ENCODE results near the gene PAQR4.
A peak's percentile ranks its signal among the peaks of the same experiment; 100 is the strongest.
"Not testable (repeated sequence)": the region's sequence is repeated elsewhere in the genome, so short reads cannot be mapped to it uniquely, and the experiment has no call there.

PAQR4 gene

DNA sequence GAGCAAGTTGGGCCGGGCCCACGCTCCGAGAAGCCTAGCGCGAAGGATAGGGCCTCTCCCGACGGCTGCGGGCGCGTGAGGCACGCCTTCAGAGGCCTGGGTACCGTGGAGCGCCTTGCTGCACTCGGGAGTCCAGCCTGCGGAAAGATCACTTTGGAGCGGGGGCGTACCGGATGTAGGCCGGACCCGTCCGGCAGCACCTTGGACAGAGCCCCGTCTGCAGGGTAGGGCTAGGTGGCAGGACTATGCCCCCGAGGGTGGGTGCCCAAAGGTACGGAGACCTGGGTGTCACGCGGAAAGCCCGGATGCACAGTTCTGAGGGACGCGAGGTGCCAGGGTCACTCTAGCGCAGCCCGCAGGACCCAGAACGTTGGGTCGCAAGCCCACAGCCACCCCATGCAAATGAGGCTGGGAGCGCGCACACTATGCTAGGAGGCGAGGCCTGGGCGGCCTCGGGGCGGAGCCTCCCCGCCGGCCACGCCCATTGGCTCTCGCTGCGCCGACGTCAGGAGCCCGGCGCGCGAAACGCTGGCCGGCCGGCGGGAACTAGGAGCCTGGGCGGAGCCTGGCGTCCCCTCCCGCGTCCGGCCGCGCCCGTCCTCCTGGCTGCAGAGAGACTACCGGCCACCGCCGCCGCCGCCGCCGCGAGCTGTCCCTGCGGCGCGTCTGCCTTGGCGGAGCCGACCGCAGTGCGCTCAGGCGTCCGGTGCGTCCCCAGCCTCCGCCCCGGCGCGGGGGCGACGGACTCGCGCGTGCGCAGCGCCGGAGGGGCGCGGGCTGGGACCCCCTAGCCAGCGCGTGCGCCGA is at the start of gene PAQR4:
TSS of gene PAQR4 (plus strand) at position 611 of the 807 bp plus-strand sequence. CDS start 327 bp downstream, outside the sequence.
- in situ Hi-C loops (cut with HindIII; ENCODE audit: low pct_ligation_motif_present, low pct_unique_long_range_greater_than_20kb, low sequenced_read_pairs), result no loop called here
- DNase-seq, result peak; percentile 95

DNA sequence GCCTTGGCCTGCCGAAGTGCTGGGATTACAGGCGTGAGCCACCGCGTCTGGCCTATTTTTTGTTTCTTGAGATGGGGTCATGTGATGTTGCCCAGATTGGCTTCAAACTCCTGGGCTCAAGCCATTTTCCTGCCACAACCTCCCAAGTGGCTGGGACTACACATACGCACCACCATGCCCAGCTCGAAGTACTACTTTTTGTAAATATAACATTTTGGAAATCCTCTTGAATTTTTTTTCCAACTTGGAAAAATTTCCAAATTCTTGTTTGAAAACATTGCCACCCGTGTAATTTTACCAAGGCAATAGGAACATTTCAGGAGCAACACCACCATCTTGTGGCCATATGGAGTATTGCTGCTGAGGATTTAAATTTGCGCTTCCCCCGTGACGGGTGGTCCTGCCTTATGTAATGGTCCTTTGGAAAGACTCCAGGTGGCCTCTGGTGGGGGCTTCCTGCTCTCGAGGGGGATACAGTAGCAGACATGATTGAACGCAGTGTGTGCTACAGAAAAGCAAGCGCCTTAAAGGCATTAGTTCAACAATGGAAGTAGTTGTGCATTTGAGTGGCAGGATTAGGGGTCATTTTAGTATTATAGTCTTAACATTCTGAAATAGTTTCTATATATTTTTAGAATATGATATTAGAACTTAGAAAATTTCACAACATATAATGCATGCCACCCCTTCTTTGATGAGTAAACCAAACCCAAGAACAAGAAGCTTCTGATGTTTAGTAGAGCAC is 49.5 kb upstream of the PAQR4 start:
- DNase-seq, result peak; percentile 74
- in situ Hi-C loops (cut with HindIII; ENCODE audit: low pct_ligation_motif_present, low pct_unique_long_range_greater_than_20kb, low sequenced_read_pairs), result no loop called here

DNA sequence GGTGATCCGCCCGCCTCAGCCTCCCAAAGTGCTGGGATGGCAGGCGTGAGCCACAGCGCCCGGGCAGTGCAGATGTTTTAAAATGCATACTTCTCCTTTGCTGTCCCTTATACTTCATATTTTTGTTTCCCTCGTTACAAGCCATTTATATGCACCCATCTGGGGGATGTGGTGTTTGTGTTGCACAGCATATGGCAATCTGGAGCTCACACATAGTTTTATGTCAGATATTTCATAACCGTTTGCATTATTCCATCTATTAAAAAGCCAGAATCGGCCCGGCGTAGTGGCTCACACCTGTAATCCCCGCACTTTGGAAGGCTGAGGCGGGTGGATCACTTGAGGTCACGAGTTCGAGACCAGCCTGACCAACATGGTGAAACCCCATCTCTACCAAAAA is 45.7 kb upstream of the PAQR4 start:
- in situ Hi-C loops (cut with HindIII; ENCODE audit: low pct_ligation_motif_present, low pct_unique_long_range_greater_than_20kb, low sequenced_read_pairs), result no loop called here
- DNase-seq, result no peak

DNA sequence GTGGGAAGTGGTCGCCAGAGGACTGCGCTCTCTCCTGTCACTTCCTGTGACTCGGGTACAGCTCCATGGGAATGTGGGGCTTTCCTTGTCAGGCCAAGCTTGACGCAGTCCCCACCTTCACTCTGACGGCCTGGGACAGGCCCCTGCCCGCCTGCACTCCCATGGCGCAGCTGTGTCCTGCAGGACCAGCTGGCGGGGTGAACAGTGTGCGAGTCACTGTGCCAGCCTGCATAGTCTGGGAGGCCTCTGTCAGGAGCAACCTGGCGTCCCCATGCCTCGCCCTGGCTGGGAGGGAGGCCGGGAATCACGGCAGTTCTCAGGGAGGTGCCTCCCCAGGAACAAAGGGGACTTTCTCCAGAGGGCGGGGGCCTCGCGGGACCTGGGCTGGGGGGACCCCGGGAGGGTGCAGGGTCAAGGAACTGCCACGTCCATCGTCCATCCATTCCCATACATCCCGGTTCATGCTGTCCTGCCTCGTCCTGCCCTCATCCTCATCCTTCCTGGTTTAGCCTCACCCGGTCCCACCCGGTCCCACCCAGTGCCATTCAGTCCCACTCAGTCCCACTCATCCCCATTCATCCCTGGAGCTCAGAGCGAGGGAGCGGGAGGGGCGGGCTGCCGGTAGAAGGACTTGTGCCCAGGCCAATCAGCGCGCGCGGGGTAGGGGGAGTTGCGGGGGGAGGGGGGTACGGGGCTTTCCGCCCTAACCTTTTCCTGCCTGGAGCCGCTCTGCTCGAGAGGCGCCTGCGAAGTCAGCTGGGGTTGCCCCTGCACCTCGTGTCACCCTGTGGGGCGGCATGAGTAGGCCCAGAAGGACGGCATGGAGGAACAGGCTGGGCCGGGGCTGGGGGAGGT is 44.0 kb upstream of the PAQR4 start:
- in situ Hi-C loops (cut with HindIII; ENCODE audit: low pct_ligation_motif_present, low pct_unique_long_range_greater_than_20kb, low sequenced_read_pairs), result no loop called here
- no peak for DNase-seq

DNA sequence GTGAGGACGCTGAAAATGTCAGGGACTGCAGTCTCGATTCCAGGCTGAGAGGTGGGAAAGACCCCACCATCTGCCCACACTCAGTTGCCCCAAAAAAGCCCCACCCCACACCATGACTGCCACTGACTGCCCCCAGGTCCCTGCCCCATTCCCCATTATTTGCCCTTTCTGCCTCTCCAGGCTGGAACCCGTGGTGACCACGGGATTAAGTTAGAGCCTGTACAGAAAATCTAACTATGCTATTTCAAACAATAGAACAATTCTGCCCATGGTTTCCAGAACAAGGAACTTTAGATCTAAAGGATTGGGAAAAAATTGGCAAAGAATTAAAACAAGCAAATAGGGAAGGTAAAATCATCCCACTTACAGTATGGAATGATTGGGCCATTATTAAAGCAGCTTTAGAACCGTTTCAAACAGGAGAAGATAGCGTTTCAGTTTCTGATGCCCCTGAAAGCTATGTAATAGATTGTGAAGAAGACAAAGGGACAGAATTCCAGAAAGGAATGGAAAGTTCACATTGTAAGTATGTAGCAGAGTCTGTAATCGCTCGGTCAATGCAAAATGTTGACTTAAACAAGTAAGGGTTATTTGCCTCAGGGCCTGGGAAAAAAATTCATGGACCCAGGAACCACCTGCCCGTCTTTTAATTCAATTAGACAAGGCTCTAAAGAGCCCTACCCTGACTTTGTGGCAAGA is 43.0 kb upstream of the PAQR4 start:
- in situ Hi-C loops (cut with HindIII; ENCODE audit: low pct_ligation_motif_present, low pct_unique_long_range_greater_than_20kb, low sequenced_read_pairs), result no loop called here
- no peak for DNase-seq

DNA sequence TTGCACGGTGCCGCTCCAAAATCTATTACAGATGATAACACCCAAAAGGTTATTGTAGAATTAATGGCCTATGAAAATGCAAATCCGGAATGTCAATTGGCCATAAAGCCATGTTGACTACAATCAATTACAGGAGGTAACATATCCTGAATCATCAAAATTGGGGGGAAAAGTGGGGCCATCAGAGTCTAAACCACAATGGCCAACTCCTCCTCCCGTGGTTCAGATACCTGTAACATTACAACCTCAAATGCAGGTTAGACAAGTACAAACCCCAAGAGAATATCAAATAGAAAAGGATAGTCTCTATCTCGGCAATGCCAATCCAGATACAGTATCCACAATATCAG is 42.5 kb upstream of the PAQR4 start:
- in situ Hi-C loops (cut with HindIII; ENCODE audit: low pct_ligation_motif_present, low pct_unique_long_range_greater_than_20kb, low sequenced_read_pairs), result no loop called here
- DNase-seq, result no peak

DNA sequence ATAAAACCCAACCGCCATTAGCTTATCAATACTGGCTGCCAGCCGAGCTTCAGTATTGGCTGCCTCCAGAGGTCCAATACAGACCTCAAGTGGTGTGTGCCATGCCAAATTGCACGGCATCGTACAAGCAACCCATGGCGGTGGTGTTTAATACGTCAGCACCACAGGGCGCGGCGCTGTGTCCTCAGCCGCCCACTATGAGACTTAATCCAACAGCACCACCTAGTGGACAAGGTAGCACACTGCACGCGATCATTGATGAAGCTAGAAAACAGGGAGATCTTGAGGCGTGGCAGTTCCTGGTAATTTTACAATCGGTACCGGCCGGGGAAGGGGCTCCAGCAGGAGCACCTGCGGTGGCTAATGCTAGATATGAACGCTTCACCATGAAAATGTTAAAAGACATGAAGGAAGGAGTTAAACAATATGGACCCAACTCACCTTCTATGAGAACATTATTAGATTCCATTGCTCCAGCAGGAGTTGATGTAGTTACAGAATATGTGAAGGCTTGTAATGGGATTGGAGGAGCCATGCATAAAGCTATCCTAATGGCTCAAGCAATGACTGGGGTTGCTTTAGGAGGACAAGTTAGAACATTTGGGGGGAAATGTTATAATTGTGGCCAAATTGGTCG is 42.0 kb upstream of the PAQR4 start:
- in situ Hi-C loops (cut with HindIII; ENCODE audit: low pct_ligation_motif_present, low pct_unique_long_range_greater_than_20kb, low sequenced_read_pairs), result no loop called here
- DNase-seq, result peak; percentile 92

DNA sequence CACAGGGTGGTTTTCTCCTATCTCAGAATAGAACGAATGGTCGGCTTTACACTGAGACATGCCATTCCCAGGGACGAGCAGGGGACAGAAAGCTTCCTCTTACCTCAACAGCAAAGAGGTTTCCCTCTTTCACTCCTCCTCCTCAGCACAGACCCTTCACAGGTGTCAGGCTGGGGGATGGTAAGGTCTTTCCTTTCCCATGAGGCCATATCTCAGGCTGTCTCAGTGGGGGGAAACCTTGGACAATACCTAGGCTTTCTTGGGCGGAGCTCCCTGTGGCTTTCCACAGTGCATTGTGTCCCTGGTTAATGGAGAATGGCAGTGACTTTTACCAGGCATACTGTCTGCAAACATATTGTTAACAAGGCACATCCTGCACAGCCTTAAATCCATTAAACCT is 41.0 kb upstream of the PAQR4 start:
- in situ Hi-C loops (cut with HindIII; ENCODE audit: low pct_ligation_motif_present, low pct_unique_long_range_greater_than_20kb, low sequenced_read_pairs); DNase-seq: not testable (repeated sequence)

DNA sequence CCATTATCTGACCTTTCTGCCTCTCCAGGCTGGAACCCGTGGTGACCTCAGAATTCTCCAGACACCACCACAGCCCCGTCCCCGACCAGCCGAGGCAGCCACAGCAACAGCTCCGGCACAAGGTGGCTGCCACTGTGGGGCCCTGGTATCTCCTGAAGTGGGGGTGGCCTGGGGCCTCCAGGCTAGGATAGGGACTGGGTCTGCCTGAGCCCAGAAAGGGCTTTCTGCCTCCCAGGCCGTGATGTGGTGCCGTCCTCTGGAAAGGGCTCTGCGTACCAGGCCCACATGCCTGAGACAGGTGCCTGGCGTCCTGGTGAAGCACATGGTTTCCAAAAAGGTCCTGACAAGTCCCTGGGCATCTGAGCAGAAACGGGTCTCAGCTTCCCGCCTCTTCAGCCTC is 40.4 kb upstream of the PAQR4 start:
- no peak for DNase-seq
- in situ Hi-C loops (cut with HindIII; ENCODE audit: low pct_ligation_motif_present, low pct_unique_long_range_greater_than_20kb, low sequenced_read_pairs), result no loop called here

DNA sequence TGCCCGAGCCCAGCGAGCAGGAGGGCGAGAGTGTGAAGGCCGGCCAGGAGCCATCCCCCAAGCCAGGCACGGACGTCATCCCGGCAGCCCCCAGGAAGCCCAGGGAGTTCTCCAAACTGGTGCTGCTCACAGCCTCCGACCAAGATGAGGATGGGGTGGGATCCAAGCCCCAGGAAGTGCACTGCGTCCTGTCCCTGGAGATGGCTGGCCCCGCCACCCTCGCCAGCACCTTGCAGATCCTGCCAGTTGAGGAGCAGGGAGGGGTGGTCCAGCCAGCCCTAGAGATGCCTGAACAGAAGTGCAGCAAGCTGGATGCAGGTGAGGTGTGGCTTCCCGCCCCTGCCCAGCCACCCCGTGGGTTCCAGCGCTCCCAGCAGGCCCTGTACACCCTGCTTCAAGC is 39.5 kb upstream of the PAQR4 start:
- no peak for DNase-seq
- in situ Hi-C loops (cut with HindIII; ENCODE audit: low pct_ligation_motif_present, low pct_unique_long_range_greater_than_20kb, low sequenced_read_pairs), result no loop called here

DNA sequence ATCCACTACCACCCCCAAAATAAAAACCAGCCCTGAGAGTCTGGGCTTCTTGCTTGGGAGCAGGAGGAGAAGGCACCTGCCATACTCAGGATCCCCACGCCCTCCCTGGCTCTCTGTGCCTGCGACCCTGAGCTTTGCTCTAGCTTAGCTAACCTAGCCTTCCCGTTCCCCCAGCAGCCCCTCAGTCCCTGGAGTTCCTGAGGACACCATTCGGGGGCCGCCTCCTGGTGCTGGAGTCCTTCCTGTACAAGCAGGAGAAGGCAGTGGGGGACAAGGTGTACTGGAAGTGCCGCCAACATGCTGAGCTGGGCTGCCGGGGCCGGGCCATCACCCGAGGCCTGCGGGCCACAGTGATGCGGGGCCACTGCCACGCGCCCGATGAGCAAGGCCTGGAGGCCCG is 38.9 kb upstream of the PAQR4 start:
- in situ Hi-C loops (cut with HindIII; ENCODE audit: low pct_ligation_motif_present, low pct_unique_long_range_greater_than_20kb, low sequenced_read_pairs), result no loop called here
- no peak for DNase-seq

DNA sequence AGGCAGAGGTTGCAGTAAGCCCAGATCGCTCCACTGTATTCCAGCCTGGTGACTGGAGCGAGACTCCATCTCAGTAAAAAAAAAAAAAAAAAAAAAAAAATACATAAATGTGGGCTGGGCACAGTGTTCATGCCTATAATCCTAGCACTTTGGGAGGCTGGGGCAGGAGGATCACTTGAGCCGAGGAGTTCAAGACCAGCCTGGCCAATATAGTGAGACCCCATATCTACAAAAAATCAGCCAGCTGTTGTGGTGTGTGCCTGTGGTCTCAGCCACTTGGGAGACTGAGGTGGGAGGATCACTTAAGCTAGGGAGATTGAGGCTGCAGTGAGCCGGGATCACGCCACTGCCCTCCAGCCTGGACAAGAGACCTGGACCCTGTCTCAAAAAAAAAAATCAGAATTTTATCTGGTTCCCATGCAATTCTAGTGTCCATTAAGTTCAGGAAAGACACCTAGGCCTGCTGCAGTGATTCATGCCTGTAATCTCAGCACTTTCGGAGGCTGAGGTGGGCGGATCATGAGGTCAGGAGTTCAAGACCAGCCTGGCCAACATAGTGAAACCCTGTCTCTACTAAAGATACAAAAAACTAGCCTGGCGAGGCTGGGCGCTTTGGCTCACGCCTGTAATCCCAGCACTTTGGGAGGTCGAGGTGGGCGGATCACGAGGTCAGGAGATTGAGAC is 37.8 kb upstream of the PAQR4 start:
- in situ Hi-C loops (cut with HindIII; ENCODE audit: low pct_ligation_motif_present, low pct_unique_long_range_greater_than_20kb, low sequenced_read_pairs); DNase-seq: not testable (repeated sequence)

DNA sequence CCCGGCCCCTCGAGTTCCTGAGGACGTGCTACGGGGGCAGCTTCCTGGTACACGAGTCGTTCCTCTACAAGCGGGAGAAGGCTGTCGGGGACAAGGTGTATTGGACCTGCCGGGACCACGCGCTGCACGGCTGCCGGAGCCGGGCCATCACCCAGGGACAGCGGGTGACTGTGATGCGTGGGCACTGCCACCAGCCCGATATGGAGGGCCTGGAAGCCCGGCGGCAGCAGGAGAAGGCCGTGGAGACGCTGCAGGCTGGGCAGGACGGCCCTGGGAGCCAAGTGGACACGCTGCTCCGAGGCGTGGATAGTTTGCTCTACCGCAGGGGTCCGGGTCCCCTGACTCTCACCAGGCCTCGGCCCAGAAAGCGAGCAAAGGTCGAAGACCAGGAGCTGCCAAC is 36.0 kb upstream of the PAQR4 start:
- no peak for DNase-seq
- in situ Hi-C loops (cut with HindIII; ENCODE audit: low pct_ligation_motif_present, low pct_unique_long_range_greater_than_20kb, low sequenced_read_pairs), result no loop called here

DNA sequence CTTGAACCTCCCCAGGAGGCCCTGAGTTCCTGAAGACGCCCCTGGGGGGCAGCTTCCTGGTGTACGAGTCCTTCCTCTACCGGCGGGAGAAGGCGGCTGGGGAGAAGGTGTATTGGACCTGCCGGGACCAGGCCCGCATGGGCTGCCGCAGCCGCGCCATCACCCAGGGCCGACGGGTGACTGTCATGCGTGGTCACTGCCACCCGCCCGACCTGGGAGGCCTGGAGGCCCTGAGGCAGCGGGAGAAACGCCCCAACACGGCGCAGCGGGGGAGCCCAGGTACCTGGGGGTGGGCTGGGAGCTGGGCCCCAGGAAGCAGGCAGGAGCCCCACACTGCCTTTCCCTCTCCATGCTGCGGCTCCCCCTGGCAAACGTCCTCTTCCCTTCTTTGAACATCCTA is 35.4 kb upstream of the PAQR4 start:
- in situ Hi-C loops (cut with HindIII; ENCODE audit: low pct_ligation_motif_present, low pct_unique_long_range_greater_than_20kb, low sequenced_read_pairs), result no loop called here
- DNase-seq, result no peak

DNA sequence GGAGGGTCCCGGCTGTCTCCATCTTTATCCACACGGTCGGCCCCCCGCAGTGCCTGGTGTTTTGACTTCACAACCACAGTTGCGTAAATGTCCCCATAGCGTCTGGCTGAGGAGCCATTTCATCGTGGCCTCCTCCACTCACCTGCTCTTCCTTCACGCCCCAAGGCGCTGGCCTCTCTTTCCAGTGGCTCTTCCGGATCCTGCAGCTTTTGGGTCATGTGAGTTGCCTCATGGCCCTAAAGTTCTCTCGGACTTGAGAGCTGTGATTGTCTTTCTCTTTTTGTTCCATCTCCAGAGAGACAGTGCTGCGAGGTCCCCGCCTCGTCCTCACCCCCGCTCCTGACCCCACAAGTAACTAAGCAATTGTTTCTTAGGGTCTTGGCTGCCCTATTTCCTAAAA is 34.7 kb upstream of the PAQR4 start:
- no peak for DNase-seq
- in situ Hi-C loops (cut with HindIII; ENCODE audit: low pct_ligation_motif_present, low pct_unique_long_range_greater_than_20kb, low sequenced_read_pairs), result no loop called here

DNA sequence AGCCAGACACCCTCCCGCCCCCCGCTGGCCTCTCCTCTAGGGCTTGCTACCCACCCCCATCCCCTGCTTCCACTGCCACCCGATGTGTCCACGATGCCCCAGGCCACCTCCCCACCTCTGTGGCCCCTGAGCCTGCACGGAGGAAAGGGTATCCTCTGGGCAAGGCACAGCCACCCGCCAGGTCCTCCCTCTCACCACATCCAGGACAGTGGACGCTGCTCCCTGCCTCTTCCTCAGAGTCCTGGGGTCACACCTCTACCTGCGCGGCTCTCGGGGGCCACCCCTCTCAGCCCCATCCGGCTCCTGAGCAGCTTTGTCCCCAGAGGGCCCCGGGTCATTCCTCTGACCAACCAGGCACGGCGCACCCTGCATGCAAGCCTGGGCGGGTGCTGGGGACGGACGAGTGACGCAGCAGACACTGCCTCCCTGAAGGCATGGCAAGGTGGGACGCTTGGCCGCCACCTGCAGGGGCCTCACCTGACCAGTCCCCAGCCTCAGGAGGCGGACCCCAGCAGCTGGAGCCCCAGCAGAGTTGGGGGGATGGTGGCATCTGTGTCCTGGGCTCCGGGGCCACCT is 32.6 kb upstream of the PAQR4 start:
- in situ Hi-C loops (cut with HindIII; ENCODE audit: low pct_ligation_motif_present, low pct_unique_long_range_greater_than_20kb, low sequenced_read_pairs), result no loop called here
- no peak for DNase-seq

DNA sequence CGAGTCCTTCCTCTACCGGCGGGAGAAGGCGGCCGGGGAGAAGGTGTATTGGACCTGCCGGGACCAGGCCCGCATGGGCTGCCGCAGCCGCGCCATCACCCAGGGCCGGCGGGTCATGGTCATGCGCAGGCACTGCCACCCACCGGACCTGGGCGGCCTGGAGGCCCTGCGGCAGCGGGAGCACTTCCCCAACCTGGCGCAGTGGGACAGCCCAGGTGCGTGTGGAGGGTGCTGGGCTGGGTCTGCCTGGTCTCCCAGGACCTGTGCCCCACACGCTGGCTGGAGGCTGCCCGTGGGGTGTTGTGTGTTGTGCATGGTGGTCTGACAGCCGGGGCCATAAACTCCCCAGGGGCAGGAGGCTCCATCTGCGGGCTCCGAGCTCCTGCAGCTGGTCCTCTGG is 32.0 kb upstream of the PAQR4 start:
- no peak for DNase-seq
- in situ Hi-C loops (cut with HindIII; ENCODE audit: low pct_ligation_motif_present, low pct_unique_long_range_greater_than_20kb, low sequenced_read_pairs), result no loop called here

Data from ACHN (cell line).